ENCODE data around the gene CPED1.
"Not testable (repeated sequence)": the region's sequence is repeated elsewhere in the genome, so short reads cannot be mapped to it uniquely, and the experiment has no call there.

CPED1 gene

GRCh38 chr7:120997882-120998474 lies 9.5 kb downstream of the CPED1 start:
- DNase-seq: no peak

- no peak for DNase-seq
These were observed 10.0 kb downstream of the CPED1 start for GRCh38 chr7:120998520-120998919.

- no peak for DNase-seq
These were observed 10.6 kb downstream of the CPED1 start for GRCh38 chr7:120998996-120999565.

GRCh38 chr7:121000081-121000983 lies 11.8 kb downstream of the CPED1 start:
- no peak for DNase-seq

- no peak for DNase-seq
These were observed 12.9 kb downstream of the CPED1 start for GRCh38 chr7:121001234-121001906.

- DNase-seq: no peak
These were observed 13.7 kb downstream of the CPED1 start for GRCh38 chr7:121002048-121002756.

- DNase-seq: no peak
These were observed 14.3 kb downstream of the CPED1 start for GRCh38 chr7:121002757-121003200.

- no peak for DNase-seq
These were observed 15.6 kb downstream of the CPED1 start for GRCh38 chr7:121003986-121004685.

GRCh38 chr7:121005058-121005457 lies 16.5 kb downstream of the CPED1 start:
- not testable (repeated sequence) for DNase-seq

GRCh38 chr7:121005996-121006584 lies 17.6 kb downstream of the CPED1 start:
- no peak for DNase-seq

GRCh38 chr7:121006711-121007315 lies 18.3 kb downstream of the CPED1 start:
- no peak for DNase-seq

GRCh38 chr7:121008816-121009215 lies 20.3 kb downstream of the CPED1 start:
- DNase-seq: no peak

- no peak for DNase-seq
These were observed 22.9 kb downstream of the CPED1 start for GRCh38 chr7:121011401-121011800.

- no peak for DNase-seq
These were observed 23.8 kb downstream of the CPED1 start for GRCh38 chr7:121012170-121012874.

GRCh38 chr7:121012919-121013318 lies 24.4 kb downstream of the CPED1 start:
- no peak for DNase-seq

GRCh38 chr7:121015560-121015959 lies 27.0 kb downstream of the CPED1 start:
- no peak for DNase-seq

GRCh38 chr7:121016966-121017365 lies 28.5 kb downstream of the CPED1 start:
- no peak for DNase-seq

GRCh38 chr7:121017586-121017985 lies 29.1 kb downstream of the CPED1 start:
- DNase-seq: no peak

GRCh38 chr7:121019018-121019417 lies 30.5 kb downstream of the CPED1 start:
- DNase-seq: no peak

- DNase-seq: no peak
These were observed 31.9 kb downstream of the CPED1 start for GRCh38 chr7:121020249-121020988.

All from NCI-H2107 (cell line).